GM21717 (cell line): Measurements from ENCODE around the gene GATD1.

Experiments used
- ATAC-seq: cut with Tn5 transposase; IDR thresholded peaks from one replicate; pipeline ENCODE4 v1.9.1; 2021; ENCODE audit warnings: mild to moderate bottlenecking, moderate library complexity; ENCODE audit not compliant: unreplicated experiment

GATD1 gene

DNA sequence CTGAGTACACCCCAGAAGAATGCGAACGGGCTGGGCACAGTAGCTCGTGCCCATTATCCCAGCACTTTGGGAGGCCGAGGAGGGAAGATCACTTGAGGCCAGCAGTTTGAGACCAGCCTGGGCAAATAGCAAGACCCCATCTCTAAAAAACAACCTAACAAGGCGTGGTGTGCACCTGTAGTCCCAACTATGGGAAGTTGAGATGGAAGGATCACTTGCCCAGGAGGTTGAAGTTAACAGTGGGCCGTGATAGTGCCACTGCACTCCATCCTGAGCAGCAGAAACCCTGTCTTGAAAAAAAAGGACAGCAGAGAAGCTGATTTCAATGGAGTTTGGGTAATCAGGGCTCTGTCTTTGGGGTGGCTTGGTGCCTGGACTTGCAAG lies 35.8 kb upstream of the GATD1 start:
- no peak for ATAC-seq

DNA sequence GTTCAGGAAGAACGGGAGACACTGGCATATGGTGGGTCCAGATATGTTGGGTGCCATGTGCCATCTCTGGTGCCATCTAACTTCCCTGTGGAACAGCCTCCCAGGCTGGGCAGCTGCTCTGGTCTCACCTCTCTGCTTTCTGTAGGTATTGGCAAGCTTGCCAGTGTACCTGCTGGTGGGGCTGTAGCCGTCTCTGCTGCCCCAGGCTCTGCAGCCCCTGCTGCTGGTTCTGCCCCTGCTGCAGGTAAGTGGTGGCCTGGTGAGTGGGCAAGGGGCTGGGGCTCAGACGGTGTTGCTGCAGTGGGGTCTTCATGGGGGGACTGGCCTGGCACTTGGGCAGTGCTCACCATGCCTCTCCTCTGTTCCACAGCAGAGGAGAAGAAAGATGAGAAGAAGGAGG lies 35.1 kb upstream of the GATD1 start:
- ATAC-seq = no peak

DNA sequence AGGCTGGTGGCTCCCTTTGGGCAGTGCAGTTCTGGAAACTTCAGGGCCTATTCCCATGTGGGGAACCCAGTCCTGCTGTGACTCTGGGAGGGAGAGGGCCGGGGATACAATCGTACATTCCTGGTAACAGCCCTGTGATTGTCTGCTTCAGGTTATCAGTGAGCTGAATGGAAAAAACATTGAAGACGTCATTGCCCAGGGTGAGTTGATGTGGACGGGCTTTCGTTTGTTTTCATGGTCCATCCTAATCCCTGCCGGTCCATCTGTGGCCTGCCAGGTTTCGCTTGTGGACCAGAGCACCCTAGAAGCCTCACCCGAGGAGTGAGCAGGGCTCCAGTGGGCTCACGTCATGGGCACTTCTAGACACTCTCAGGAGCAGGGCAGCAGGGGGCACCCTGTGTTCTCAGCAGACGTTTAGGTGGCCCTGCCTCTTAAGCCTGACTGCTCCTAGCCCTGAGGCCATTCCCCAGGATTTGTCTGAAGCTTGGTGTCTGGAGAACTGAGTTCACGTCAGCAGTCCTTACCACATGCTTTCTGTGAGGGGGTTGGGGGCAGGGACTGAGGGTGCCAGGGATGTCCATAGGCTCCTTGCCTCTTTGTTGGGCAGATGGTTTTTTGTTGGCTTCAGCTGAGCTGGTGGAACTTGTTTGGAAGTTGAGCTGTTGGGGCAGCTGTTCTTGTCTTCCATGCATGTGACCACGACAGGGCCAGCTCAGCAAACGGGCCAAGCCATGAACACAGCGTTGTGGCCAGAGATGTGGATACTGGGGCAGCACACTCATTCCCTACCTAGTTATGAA lies 34.4 kb upstream of the GATD1 start:
- no peak for ATAC-seq

- peak; percentile 6 for ATAC-seq
Measured at GRCh38 chr11:810040-810567, 32.8 kb upstream of the GATD1 start.

DNA sequence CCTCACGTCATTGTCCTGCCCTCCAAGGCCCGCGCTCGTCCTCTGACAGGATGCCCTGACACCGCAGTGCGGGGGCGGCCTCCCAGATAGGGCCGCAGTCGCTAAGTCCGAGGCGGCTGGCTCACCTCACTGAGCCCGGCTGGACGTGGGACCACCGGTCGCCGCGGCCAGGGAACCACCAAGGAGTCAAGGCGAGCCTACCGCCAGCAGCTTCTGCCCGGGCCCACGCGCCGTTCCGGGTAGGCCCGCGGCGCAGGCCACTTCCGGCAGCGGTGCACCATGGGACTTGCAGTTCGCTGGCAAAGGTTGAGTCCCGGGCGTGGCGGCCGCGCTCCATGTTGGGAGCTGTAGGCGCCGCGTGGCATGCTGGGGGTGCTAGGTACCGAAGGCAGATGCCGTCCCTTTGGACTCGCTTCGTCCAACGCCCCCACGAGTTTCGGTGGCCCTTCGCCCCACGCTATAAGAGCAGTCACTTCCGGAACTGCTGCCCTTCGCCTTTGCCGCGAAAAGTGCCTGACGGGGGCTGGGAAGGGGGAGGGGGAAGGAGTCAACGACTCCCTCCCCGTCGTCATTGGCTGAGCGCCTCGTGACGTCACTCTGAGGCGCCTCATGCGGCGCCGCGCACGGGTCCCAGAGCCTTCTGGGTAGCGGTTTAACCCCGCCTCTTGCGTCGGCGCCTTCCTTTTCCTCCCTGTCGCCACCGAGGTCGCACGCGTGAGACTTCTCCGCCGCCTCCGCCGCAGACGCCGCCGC lies 32.2 kb upstream of the GATD1 start, which contains the start of gene RPLP2:
Gene RPLP2, plus strand, starts transcription at position 681 of the 753 bp plus-strand sequence. CDS start 268 bp downstream, outside the sequence.
- peak; percentile 55 for ATAC-seq

DNA sequence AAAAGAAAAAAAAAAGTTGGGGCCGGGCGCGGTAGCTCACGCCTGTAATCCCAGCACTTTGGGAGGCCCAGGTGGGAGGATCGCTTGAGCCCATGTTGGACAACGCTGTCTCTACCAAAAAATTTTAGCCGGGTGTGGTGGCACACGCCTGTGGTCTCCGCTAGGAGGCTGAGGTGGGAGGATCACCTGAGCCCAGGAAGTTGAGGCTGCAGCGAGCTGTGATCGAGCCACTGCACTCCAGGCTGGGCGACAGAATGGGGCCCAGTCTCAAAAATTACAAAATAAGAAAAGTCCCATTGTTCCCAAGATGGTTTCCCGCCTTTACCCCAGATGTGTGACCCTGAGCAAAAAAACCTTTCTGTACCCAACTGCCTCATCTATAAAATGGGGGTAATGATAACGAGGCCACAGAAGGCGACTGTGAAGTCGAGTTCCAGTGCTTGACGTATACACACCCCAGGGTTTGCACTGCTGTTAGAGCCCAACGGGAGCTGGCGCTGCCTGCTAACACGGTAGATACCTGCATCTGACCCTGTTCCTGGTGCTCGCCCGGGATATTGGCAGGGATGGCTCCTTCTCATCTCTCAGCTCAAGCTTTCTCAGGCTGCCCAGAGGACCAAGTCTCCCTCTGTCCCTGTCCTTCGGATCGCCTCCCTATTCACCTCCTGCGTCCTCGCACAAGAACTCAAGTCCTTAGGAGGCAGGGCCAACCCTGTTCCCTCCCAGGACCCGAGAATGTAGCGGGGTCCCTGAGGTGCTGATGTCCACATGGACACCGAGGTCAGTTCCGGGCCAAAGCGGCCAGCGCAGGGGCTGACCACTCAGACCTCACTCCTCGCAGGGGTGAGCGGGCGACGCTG lies 31.4 kb upstream of the GATD1 start:
- no peak for ATAC-seq

DNA sequence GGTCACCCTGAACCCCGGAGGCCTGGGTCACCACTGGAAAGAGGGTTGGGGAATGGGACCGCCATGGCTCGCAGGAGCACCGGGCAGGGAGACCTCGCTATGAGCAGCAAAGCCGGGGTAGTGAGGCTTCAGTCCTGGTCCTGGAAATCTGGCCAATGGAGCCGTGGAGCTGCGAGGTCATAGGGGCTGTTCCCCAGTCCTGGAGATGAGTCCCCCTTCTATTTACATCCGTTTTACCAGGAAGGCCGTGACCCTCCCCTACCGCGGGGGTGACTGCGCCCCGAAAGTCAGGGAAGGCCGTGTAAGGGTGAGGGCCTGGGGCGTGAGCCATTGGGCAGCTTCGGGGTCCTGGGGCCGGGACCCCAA lies 27.3 kb upstream of the GATD1 start:
- no peak for ATAC-seq

GRCh38 chr11:803770-804598 lies 26.7 kb upstream of the GATD1 start:
- ATAC-seq = no peak

DNA sequence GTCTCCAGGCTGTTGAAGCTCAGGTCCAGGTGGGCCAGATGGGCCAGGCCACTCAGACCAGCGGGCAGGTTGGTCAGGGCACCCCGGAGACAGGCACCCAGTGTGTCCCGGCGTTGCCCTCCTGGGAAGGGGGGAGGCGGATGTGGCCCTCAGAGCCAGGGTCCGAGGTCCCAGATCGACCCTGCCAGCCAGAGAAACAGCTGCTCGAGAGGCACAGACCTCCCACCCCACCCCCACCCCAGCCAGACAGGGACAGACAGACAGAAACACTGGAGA lies 26.1 kb upstream of the GATD1 start:
- ATAC-seq = no peak

DNA sequence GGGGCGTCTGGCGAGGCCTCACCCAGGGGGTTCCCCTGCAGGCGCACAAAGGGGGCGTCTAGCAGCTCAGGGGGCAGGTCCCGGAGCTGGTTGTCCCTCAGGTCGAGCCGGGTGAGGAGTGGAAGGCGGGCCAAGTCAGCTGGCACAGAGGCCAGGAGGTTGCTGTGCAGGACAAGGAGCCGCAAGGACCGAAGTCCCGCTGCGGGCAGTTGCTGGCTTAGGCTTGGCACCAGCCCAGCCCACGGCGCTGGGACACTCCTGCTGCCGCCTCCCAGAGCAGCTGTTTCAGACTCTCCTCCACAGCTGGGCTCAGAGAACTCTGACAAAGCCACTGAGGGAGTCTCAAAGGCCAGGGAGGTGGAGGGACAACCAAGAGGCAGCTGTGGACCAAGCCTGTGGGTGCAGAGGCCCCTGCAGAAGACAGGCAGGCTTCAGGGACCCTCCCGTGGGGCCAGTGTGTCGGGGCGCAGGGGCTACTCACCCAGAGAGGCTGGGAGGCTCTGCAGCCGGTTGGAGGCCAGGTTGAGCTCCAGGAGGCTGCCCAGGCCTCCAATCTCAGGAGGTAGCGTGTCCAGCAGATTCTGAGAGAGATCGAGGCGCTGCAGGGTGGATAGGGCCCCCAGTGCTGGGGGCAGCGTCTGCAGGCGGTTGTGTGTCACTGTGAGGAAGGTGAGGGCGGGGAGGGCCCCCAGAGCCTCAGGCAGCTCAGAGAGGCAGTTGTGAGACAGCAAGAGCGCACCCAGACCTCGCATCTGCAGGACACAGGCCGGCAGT lies 25.6 kb upstream of the GATD1 start:
- no peak for ATAC-seq

DNA sequence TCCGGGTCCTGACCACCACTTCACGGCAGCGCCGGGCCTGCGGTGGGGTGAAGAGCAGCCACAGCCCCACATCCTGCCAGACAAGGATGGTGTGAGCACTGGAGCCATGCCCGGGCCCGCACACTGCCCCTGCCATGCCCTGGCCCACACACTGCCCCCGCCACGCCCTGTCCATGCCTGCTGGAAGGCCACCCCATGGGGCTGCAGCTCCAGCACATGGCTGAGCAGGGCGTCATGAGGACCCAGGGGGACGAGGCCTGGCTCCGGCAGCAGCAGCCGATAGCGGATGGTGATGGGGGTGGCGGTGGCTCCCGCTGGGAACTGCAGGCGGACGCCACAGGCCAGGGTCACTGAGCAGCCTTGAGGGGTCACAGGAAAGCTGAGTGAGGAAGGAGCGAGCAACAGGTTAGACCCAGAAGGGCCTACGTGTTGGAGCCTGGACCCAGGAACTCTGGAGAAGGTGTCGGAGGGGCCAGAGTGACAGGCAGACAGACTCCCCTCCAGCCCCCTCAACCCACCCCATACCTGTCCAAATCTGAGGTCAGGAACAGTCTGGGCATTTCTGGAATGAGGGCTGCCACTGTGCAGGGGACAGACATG lies 24.8 kb upstream of the GATD1 start:
- no peak for ATAC-seq

- ATAC-seq = no peak
Measured at GRCh38 chr11:801097-801780, 24.0 kb upstream of the GATD1 start.

GRCh38 chr11:800473-800872 lies 23.2 kb upstream of the GATD1 start:
- ATAC-seq = no peak

DNA sequence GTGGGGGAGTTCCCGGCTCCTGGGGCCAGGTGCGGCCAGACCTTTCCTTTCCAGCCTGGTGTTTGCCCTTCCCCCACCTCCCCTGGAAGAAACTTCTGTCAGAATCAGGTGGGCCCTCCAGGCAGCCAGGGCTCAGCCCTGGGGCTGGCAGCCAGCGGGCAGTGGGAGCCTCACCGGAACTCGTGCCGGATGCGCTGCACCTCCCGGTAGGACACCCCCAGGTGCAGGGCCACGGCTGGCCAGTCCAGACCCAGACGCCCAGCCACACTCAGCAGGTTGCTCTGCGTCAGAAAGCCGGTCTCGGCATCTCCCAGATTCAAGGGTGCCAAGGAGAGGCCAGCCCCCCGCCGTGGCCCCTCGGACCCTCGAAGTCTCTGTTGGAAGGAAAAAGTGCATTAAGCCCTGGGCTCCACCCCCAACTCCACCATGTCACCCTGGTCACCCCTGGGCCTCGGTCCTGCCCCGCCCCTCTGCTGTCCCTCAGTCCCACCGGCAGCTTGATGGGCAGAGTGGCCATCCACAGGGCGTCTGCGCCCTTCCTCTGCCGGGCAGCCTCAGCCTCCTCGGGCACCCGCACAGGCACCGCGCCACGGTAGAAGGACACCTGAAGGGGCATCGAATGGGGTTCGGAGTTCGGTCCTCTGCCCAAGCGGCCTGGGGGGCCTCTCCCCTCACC lies 22.5 kb upstream of the GATD1 start:
- ATAC-seq = no peak

GRCh38 chr11:798093-798713 lies 20.9 kb upstream of the GATD1 start, which contains the start of gene SLC25A22:
Gene SLC25A22 (minus strand): TSS chr11:798281. CDS start chr11:795006, 3,275 bp downstream.
- ATAC-seq = peak; percentile 41

GRCh38 chr11:797296-798092 lies 20.2 kb upstream of the GATD1 start:
- peak; percentile 42 for ATAC-seq
